ENCODE data around the gene KMT2E. TPM values are rescaled to one million over a fixed set of nuclear protein-coding genes. Genes with fewer than 3 reads are reported as not detected.

KMT2E gene
- total and polyA plus RNA-seq, 2 donors (not counting 1 experiment from before 2014, with no cell fraction given) = 32.4 to 328 TPM

DNA sequence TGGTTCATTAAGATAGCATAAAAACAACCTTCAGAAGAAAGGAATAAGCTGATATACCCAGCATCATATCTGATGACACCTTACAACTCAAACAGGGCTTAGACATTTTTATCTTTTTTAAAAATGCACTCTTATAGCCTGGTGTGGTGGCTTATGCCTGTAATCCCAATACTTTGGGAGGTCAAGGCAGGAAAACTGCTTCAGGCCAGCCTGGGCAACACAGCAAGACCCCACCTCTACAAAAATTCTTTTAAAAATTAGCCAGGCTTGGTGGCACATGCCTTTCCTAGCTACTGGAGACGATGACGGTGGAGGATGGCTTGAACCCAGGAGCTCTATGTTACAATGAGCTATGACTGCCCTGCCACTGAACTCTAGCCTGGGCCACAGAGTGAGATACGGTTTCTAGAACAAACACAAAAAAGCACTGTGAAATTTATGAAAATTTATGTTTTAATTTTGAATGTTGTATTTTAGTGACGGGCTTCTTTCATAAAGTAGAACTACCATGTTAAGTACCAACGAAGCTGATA is 12.3 kb upstream of the KMT2E start:
- Histone ChIP-seq H3K79me2 (ENCODE audit: control insufficient read depth, insufficient read depth, low read length) (peaks cover 100% of the 10 kb centered on the region), H2AFZ (ENCODE audit: insufficient read depth, low read depth, low read length, poor library complexity, severe bottlenecking) (no peak overlapping the region), H3K27me3 (replicated peaks in 1 of 4; ENCODE audit: control extremely low read depth in 1 of 4, control insufficient read depth in 3 of 4, insufficient read depth in 4 of 4, low read length in 3 of 4) (no peaks in the 10 kb centered on the region), H3K27ac (ENCODE audit: low read length in 2 of 2) (peak overlapping the region in 1 of 2 donors; percentile 35), H3K4me3 (ENCODE audit: control extremely low read depth in 1 of 5, extremely low read depth in 1 of 5, insufficient read depth in 1 of 5, low read depth in 2 of 5, low read length in 4 of 5) (no peak overlapping the region), H4K20me1 (ENCODE audit: control insufficient read depth, insufficient read depth, low read length, poor library complexity, severe bottlenecking) (peaks cover 32% of the 10 kb centered on the region), H3K4me2 (replicated peaks; ENCODE audit: low read depth, low read length, poor library complexity, severe bottlenecking) (peak overlapping the region; percentile 2), H3K9ac (ENCODE audit: low read length) (no peak overlapping the region), H3K4me1 (ENCODE audit: control insufficient read depth in 2 of 2, insufficient read depth in 2 of 2, low read length in 2 of 2) (peaks cover 30 to 52% of the 10 kb centered on the region in 2 donors), H3K9me3 (ENCODE audit: control extremely low read depth in 1 of 3, control insufficient read depth in 2 of 3, insufficient read depth in 1 of 3, low read length in 2 of 3) (no peaks in the 10 kb centered on the region), H3K36me3 (replicated peaks in 1 of 2; ENCODE audit: control extremely low read depth in 1 of 2, control insufficient read depth in 1 of 2, extremely low read depth in 1 of 2, insufficient read depth in 2 of 2, low read length in 1 of 2) (peaks cover 0 to 26% of the 10 kb centered on the region in 2 experiments)
- TF ChIP-seq EZH2 (IDR thresholded peaks at IDR 0.05; ENCODE audit: borderline replicate concordance, insufficient read depth, low read depth, low read length, poor library complexity, severe bottlenecking) = no peak
- TF ChIP-seq, protein P1, sequence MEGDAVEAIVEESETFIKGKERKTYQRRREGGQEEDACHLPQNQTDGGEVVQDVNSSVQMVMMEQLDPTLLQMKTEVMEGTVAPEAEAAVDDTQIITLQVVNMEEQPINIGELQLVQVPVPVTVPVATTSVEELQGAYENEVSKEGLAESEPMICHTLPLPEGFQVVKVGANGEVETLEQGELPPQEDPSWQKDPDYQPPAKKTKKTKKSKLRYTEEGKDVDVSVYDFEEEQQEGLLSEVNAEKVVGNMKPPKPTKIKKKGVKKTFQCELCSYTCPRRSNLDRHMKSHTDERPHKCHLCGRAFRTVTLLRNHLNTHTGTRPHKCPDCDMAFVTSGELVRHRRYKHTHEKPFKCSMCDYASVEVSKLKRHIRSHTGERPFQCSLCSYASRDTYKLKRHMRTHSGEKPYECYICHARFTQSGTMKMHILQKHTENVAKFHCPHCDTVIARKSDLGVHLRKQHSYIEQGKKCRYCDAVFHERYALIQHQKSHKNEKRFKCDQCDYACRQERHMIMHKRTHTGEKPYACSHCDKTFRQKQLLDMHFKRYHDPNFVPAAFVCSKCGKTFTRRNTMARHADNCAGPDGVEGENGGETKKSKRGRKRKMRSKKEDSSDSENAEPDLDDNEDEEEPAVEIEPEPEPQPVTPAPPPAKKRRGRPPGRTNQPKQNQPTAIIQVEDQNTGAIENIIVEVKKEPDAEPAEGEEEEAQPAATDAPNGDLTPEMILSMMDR (IDR thresholded peaks at IDR 0.05) = no peak
- no peak overlapping the region for H3K4me3 Mint-ChIP-seq
- H3K27me3 Mint-ChIP-seq = no peaks in the 10 kb centered on the region
- DNase-seq (no peak), ATAC-seq (ENCODE audit: low read depth) (no peak)
- peaks cover 75% of the 10 kb centered on the region for H3K4me1 Mint-ChIP-seq
- POLR2A ChIA-PET = no interaction called here
- CTCF ChIA-PET = interaction anchor here (0.5 to 3.4 kb wide), 4 partner anchors 16 to 83 kb away, joined by 3 to 11 read pairs (median 4); no protein-coding TSS in a partner anchor
- no peaks in the 10 kb centered on the region for H3K9me3 Mint-ChIP-seq (ENCODE audit: insufficient read depth)
- no peak overlapping the region for H3K27ac Mint-ChIP-seq
- 100% methylated on average over 2 of the region's 5 CpGs for WGBS (ENCODE audit: insufficient coverage)
- intact Hi-C loops (cut with micrococcal nuclease) = loop anchor here (5.0 kb wide), 1 partner anchor 36 kb away; no protein-coding TSS in a partner anchor

DNA sequence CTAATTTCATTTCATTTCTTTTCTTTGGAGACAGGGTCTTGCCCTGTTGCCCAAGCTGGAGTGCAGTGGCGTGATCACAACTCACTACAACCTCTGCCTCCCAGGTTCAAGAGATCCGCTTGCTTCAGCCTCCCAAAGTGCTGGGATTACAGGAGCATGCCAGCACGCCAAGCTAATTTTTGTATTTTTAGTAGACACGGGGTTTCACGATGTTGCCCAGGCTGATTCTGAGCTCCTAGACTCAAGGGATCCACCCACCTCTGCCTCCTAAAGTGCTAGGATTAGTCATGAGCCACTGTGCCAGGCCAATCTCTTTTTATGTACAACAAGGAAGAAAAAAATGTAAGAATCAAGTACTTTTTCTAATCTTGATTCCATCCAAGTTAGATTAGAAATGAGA is 10.7 kb upstream of the KMT2E start:
- no peaks in the 10 kb centered on the region for H3K27me3 ChIP-seq (replicated peaks in 1 of 4; ENCODE audit: control extremely low read depth in 1 of 4, control insufficient read depth in 3 of 4, insufficient read depth in 4 of 4, low read length in 3 of 4)
- Mint-ChIP-seq H3K4me1 (peaks cover 77% of the 10 kb centered on the region), H3K4me3 (peak overlapping the region; percentile 47), H3K27ac (peak overlapping the region; percentile 76), H3K27me3 (no peaks in the 10 kb centered on the region), H3K9me3 (ENCODE audit: insufficient read depth) (no peaks in the 10 kb centered on the region)
- TF ChIP-seq, protein P1 (IDR thresholded peaks at IDR 0.05) = no peak
- TF ChIP-seq EZH2 (IDR thresholded peaks at IDR 0.05; ENCODE audit: borderline replicate concordance, insufficient read depth, low read depth, low read length, poor library complexity, severe bottlenecking) = no peak
- no peaks in the 10 kb centered on the region for H3K9me3 ChIP-seq (ENCODE audit: control extremely low read depth in 1 of 3, control insufficient read depth in 2 of 3, insufficient read depth in 1 of 3, low read length in 2 of 3)
- CTCF ChIA-PET = interaction anchor here (0.6 to 3.4 kb wide), 3 partner anchors 11 to 38 kb away, joined by 3 to 11 read pairs (median 4); no protein-coding TSS in a partner anchor
- H3K4me1 ChIP-seq (ENCODE audit: control insufficient read depth in 2 of 2, insufficient read depth in 2 of 2, low read length in 2 of 2) = peaks cover 44 to 66% of the 10 kb centered on the region in 2 donors
- ATAC-seq (ENCODE audit: low read depth) (no peak), DNase-seq (no peak)
- peaks cover 0 to 29% of the 10 kb centered on the region in 2 experiments for H3K36me3 ChIP-seq (replicated peaks in 1 of 2; ENCODE audit: control extremely low read depth in 1 of 2, control insufficient read depth in 1 of 2, extremely low read depth in 1 of 2, insufficient read depth in 2 of 2, low read length in 1 of 2)
- peaks cover 99% of the 10 kb centered on the region for H3K79me2 ChIP-seq (ENCODE audit: control insufficient read depth, insufficient read depth, low read length)
- intact Hi-C loops (cut with micrococcal nuclease) = loop anchor here (5.0 kb wide), 1 partner anchor 34 kb away; no protein-coding TSS in a partner anchor
- H4K20me1 ChIP-seq (ENCODE audit: control insufficient read depth, insufficient read depth, low read length, poor library complexity, severe bottlenecking) = peaks cover 32% of the 10 kb centered on the region
- POLR2A ChIA-PET = no interaction called here
- peak overlapping the region; percentile 13 for H3K9ac ChIP-seq (ENCODE audit: low read length)
- H3K4me2 ChIP-seq (replicated peaks; ENCODE audit: low read depth, low read length, poor library complexity, severe bottlenecking) = peak overlapping the region; percentile 45
- H2AFZ ChIP-seq (ENCODE audit: insufficient read depth, low read depth, low read length, poor library complexity, severe bottlenecking) = no peak overlapping the region
- H3K4me3 ChIP-seq (ENCODE audit: control extremely low read depth in 1 of 5, extremely low read depth in 1 of 5, insufficient read depth in 1 of 5, low read depth in 2 of 5, low read length in 4 of 5) = no peak overlapping the region
- H3K27ac ChIP-seq (ENCODE audit: low read length in 2 of 2) = peak overlapping the region in 1 of 2 donors; percentile 77
- 72% methylated on average over 5 of the region's 5 CpGs for WGBS (ENCODE audit: insufficient coverage)
